GM21447 (cell line): ENCODE data around the gene UBL7.

Source experiments
- ATAC-seq: cut with Tn5 transposase; IDR thresholded peaks from one replicate; pipeline ENCODE4 v1.9.1; 2021; ENCODE audit not compliant: unreplicated experiment

Gene UBL7

GRCh38 chr15:74424901-74425528 is 35.9 kb downstream of the UBL7 start:
- no peak for ATAC-seq

DNA sequence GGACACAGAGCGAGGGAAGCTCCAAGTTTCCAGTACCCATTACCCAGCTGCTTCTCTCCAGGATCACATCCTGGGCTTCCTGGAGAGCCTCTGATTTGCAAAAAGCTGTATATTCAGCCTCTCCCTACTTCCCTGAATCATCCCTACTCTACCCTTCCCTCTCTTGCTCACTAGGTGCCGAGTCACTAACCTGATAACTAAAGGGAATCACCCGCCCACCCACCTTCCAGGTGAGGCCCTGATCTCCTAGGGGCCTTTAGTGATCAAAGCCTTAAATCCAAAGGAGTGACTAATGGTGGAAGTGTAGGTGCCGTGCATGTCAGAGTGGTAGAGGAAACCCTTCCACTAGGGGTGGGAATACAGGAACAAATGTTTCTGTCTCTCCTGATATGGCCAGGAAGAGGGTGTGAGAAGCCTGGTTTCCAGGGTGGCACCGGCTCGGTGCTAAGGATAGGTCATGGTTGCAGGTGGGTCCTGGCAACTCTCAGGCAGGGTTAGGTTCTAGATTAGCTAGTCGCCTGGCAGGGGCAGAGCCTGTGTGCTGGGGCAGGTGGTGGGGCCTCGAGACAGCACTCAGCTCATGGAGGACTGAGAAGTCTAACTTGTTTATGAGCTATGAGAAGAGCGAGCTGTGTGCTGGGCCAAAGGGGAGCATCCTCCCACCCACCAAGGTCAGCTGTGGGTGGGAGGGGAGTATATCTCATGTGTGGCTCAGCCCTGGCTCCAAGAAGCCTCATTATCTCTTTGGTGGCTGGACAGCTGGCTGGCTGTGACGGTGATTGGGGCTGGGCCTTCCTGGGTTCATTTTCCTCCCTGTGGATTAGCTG is 37.3 kb downstream of the UBL7 start:
- no peak for ATAC-seq

DNA sequence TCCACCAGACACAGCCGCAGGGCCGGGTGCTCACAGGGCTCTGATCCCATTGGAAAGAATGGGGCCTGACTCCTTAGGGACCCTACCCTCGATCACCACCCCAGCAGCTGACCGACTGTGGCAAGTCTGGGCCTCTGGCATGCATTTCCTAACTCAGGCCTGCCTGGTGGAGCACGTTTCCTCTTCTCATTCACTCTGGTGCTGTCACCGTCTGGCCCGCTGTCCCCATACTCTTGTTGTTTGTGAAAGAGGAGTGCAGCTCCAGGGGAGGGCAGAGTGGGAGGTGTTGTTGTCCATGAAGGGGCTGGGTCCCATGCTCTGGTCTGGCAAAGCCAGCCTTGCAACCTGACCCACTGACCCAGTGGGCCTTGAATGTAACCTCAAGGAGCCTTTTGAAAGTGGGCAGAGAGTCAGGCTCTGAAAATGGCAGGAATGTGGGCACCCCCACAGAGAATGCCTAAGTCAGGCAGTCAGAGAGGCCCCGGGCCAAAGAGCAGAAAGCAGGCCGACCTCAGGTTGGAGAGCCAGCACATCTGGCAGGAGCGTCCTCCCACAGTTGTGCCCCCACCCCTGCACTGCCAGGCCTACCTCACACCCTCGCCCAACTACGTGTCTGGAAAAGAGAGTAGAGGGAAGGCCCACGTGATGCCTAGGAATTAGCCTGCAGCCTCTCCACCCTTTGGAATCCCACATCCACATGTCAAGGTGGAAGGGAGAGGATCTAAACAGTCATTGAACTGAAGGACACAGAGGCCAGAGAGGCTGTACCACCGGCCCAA is 38.1 kb downstream of the UBL7 start:
- no peak for ATAC-seq

- ATAC-seq, result no peak
Observed at GRCh38 chr15:74422265-74422651, 38.7 kb downstream of the UBL7 start.

- no peak for ATAC-seq
Observed at GRCh38 chr15:74421302-74422245, 39.4 kb downstream of the UBL7 start.

DNA sequence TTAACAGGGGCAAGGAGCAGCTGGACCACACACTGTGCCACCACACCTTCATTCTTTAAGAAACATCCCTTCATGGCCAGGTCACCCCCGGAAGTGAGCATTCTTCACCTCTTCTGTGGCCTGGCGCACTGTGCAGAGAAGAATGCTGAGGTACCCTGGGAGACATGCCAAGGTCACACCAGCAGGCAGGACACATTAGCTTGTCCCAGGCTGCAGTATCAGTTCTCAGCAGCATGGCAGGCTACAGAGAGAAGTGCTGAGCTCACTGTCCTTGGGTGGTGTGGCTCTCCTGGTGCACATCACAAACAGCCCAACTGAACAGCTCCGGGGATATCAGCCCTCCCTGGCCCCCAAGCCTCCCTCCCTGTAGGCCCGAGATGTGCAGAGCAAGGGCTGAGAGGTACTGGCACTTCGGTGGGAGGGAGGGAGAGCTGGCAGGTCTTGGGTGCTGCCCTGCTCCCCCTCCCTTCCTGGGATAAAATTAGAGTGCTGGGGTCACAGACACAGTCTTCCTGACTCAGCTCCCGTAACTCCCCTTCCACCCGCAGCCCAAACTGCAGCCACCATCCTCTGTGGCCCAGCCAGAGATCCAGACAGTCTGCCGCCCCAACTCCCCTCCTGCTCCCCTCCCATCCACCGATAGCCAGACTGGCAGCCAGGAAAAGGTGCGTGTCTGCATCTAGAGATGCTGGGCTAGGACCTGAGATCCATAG is 40.6 kb downstream of the UBL7 start:
- no peak for ATAC-seq

- ATAC-seq, result no peak
Observed at GRCh38 chr15:74419432-74419831, 41.5 kb downstream of the UBL7 start.

DNA sequence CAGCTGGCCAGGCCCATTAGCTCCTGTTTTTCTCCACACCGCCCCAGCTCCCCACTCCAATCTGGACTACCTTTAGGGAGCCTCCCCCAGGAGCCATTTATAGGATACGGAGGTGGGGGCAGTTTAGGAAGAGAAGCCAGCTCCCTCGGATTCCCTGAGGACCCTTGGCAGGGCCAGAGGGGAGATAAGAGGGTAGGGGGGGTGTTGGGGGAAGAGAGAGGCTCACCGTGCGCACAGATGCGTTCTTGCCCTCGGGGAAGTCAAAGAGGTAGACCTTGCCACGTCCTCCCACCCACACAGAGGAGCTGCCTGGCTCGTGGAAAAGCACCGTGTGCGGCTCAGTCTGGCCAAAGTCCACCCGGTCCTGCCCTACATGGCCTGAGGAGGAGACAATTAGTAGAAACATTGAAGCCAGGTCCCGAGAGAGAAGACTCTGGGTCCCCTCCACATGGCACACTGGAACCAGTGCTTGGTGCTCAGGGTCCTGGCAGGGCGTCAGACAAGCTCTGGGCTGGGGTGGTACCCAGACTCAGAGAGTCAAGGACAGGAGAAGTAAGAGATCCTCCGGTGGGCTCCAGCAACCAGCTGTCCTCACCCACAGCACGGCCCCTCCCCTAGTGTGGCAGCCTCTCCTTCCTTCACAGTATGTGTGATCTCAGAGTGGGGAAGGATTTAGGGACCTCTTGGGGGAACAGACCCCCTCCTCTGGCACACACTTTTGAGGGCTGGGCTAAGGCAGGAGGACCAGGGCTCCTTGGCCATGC is 42.2 kb downstream of the UBL7 start:
- no peak for ATAC-seq

DNA sequence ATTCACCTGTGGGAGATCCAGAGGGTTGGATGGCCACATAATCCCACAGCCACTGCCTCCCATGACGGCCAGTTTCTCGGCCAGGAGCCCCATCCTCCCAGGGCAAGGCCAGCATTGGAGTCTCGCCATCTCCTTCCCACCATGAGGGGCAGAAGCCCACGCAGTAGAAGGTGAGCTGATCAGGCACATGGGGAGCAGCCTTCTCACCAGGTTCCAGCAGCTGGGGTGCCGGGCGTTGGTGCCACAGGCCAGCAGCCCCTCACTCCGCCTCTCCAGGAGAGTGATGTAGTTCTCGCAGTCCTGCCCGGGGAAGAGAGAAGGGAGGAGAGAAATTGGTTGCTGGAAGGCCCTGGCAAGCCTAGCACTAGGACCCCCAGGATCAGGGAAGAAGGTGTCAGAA is 43.3 kb downstream of the UBL7 start:
- no peak for ATAC-seq

DNA sequence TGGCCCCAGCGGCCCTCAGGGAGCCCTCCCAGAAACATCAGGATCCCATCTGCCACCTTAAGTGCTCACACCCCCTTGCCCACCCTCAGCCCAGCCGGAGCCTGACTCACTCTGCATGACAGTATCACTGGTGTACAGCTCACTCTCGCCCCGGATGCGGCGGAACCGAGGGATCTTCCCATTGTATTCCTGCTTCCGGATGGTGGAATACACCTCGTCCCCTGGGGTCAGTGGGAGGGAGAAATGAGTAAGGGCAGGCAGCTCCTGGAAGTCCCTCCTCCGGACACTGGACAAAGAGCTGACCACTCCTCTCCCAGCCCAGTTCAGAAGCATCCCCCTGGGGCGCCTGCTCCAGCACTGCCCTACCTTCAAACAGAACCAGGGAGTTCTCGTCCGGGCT is 43.7 kb downstream of the UBL7 start:
- no peak for ATAC-seq

- ATAC-seq, result no peak
Observed at GRCh38 chr15:74415966-74416916, 44.7 kb downstream of the UBL7 start.

DNA sequence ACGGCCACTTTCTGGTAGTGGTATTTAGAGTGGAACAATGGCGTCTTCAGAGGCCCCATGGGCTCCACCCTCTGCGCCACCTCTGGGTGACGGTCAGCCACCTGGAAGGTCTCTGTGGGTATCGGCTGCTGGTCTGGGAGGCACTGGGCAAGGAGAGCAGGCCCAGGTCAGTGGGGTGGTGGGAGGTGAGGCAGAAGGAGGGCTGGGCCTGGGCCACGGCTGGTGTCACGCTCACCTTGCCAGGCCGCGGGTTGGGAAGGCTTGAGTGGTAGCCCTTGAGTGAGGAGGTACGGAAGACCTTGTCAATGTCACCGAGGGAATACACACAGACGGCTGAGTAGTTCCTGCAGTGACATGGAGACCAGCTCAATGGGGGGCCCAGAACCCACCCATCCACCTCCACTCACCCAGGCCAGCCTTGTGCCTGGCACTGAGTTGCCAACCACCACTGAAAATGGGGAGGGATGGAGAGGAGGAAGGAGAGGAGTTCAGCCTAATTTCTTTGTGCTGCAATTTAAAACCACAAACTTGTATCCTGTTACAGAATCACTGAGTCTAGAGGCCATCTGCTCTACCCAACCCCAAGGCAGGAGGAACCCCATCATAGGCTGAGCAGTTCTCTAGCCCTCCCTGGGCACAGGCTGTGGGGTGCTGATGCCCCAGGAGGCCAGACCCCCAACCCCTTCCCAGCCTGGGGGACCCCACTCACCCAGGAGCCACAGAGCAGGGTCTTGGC is 46.2 kb downstream of the UBL7 start:
- no peak for ATAC-seq

DNA sequence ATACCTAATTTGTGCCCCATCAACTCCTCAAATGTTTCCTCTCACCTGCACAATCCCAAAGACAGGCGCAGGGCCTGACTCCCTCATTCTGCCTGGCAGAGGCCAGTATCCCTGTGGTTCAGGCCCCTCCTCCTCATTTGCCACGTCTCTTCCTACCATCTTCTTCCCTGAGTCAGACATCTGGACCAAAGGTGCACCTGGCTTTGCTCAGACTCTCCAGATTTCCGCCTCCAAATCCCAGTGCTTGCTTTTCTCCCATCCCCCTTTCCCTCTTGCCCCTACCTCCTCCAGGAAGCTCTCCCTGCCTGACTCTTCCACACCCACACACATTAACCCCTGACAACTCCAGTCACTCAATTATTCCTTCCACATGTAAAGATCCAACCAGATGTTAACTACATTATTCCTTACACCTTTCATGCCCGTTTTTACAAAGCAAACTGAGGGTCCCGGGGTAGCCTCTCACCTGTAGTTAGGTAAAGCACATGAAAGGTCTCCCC is 46.8 kb downstream of the UBL7 start:
- ATAC-seq, result no peak

DNA sequence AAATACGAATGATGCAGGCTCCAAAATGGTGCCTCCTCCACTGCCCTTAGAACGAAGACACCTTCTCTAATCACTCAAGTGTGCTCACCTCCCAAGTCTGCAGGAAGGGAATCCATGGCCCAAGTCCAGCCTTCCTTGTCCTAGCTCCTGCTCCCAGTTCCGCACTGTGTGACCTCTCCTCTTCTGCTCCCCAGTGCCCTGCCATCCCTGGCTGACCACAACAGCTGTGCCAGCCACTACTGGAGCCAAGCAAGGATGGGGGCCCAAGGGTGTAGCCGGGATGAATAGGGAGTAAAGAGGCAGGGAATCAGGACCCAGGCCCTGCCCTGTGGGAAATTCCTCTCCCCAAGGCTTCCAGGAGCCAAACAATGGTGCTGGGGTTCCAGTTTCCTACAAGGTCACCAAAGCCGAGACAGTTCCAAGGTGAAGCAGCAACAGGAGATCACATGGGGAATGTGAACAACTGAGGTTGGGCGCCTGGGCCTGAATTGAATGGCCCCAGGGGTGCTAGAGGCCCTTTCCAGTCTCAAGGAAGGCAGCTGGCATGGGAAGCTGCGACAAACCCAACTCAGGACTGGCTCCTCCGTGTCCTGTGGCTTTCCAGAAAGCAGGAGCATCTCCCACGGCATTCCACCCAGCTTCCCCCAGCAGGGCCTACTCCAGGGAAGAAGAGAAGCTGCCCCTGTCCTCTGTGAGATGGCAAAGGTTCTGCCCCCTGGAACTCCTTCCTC is 47.4 kb downstream of the UBL7 start:
- no peak for ATAC-seq

GRCh38 chr15:74412159-74412558 is 48.8 kb downstream of the UBL7 start:
- ATAC-seq, result no peak

- no peak for ATAC-seq
Observed at GRCh38 chr15:74411686-74412085, 49.3 kb downstream of the UBL7 start.

- ATAC-seq, result no peak
Observed at GRCh38 chr15:74410502-74410901, 50.5 kb downstream of the UBL7 start.
